GM15510 (cell line): Measurements from ENCODE around the gene FGFR2.

Experiments
- POLR2A ChIP-seq: IDR thresholded peaks from 3 replicates; pipeline ENCODE4 v1.6.1; 2011; ENCODE audit warnings: borderline replicate concordance; ENCODE audit not compliant: insufficient read length; ENCODE audit errors: extremely low read depth

FGFR2 gene

DNA sequence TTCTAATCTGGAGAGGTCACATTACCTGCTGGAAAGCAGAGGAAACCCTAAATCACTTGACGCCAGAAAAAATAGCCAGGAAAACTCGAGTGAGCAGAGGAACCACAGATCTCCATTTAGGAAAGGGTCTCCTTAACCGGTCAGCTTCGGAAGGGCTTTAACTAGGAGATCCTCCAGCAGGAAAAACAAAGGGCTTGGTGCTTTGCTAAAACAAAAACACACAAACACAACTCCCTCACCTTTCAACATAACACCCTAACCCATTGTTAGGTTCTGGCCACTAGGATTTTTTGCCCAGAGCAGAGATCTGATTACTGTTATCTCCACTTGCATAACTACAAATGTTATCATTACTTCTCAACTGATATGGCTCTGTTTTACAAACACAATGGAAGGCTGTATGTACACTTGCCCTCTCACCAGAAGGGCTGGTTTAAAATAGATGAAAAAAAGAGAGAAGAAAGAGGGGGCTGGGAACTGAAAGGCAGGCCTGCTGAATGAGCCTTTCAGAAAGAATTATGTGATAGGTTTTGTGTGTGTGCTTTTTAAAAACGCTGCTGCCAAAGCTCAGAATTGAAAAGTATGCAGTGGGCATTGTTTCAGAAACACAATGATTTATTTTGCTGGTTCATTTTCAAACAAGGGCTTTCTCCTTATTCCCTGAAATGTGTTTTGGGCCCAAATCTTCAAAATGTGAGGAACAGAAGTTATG, 161.5 kb downstream of the FGFR2 start:
- no peak for TF ChIP-seq POLR2A

DNA sequence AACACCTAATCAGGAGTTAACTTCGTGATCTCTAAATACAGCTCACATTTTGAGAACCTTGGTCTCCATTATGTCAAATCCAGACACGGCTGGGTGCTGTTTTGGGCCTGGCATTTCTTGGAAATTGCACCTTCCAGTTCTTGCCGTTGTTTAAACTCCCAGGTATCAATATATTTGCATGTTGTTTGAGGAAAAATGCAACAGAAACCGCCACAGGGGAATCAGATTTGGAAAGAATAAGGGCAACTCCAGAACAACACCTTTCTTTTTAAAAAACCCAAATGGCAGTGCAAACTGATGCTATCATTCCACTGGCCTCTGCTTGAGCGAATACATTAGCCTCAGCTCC, 162.0 kb downstream of the FGFR2 start:
- no peak for TF ChIP-seq POLR2A

DNA sequence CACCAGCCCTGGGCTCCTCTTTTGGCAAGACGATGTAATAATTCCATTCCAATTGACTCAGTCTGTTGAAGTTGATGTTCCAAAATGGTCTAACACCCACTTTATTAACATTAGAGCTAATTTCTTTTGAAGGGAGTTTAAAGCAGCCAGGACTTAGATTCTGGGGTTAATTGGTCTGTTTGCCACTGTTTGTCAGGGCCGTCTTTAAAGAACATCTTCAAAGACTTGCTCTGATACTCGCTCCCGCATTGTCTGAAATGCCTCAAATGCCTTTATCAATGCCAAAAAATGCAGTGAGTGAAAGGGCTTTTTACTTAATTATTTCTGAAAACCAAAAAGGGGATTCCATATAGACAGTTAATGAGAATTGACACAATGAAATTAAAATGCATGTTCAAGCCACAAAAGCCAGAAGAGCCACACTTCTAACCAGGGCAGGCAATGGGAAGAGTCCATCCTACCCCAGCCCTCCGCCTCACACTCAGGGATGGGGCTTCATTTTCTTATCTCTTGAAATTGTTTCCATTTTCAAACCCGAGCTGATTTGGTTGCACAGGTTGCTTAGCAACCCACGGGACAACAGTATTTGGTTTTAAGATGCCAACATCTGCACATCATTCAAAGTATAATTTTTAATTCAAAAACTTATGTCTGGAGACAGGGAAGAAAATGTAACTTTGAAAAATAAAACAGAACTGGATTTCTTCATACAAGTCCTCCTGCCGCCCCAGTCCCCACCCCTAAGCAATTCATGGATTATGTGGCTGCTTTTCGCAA, 163.0 kb downstream of the FGFR2 start:
- TF ChIP-seq POLR2A, result no peak

DNA sequence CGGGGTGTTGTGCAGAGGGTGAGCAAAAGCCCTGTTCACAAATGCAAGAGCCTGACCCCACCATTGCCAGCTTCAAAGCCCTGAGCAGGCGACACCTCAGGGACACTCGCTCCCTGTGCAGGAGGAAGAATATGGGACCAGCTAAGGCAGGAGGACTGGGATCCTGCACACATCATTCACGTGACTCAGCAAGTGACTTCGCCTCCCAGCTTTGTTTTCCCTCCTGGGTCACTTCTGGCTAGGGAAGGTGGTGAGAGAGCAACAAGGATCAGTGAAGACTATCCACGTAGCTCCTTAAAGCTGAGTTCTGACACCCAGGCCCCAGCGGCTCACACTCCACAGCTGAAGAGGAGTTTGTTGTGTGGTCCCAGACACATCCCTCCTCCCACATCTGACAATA, 164.3 kb downstream of the FGFR2 start:
- TF ChIP-seq POLR2A, result no peak

DNA sequence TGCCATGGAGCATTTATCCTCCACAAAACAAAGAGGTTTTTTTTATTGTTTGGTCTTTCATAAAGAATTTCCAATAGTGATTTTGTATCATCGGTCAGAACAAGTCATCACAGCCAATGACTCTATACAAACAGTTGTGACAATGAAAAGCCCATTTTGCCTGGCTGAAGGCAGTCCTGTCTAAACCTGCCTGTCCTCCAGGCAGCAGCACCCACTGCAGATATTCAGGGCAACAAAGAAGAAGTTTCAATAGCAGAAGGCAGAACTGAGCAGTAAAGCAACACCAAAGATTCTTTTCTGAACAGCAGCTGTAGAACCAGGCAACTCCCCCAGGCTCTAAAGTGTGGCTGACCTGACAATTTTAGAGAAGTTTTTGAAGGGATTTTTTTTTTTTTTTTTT, 169.4 kb downstream of the FGFR2 start:
- no peak for TF ChIP-seq POLR2A
